Ishikawa (cell line): Measurements from ENCODE around the gene ELP4.

ENCODE experiments used
- CEBPB ChIP-seq: IDR thresholded peaks from 2 replicates; pipeline ENCODE4 v1.6.1; 2012
- CREB1 ChIP-seq: IDR thresholded peaks from 2 replicates; pipeline ENCODE4 v1.6.1; 2012; ENCODE audit warnings: low read depth
- EGR1 ChIP-seq: IDR thresholded peaks from 2 replicates; pipeline ENCODE4 v1.6.1; 2012
- EP300 ChIP-seq: IDR thresholded peaks from 2 replicates; pipeline ENCODE4 v1.6.1; 2012; ENCODE audit warnings: borderline replicate concordance
- FOXM1 ChIP-seq: IDR thresholded peaks from 2 replicates; pipeline ENCODE4 v1.6.1; 2012; ENCODE audit warnings: low read depth, borderline replicate concordance
- MAX ChIP-seq: IDR thresholded peaks from 2 replicates; pipeline ENCODE4 v1.6.1; 2012
- NFIC ChIP-seq: IDR thresholded peaks from 2 replicates; pipeline ENCODE4 v1.6.1; 2012
- RAD21 ChIP-seq: IDR thresholded peaks from 2 replicates; pipeline ENCODE4 v1.6.1; 2012; ENCODE audit warnings: low read depth
- REST ChIP-seq: IDR thresholded peaks from 2 replicates; pipeline ENCODE4 v1.6.1; 2012; ENCODE audit warnings: low read depth, mild to moderate bottlenecking
- TAF1 ChIP-seq: IDR thresholded peaks from 2 replicates; pipeline ENCODE4 v1.6.1; 2012; ENCODE audit warnings: low read depth, mild to moderate bottlenecking
- TCF12 ChIP-seq: IDR thresholded peaks from 2 replicates; pipeline ENCODE4 v1.6.1; 2012; ENCODE audit warnings: low read depth
- TEAD4 ChIP-seq: IDR thresholded peaks from 2 replicates; pipeline ENCODE4 v1.6.1; 2012
- USF1 ChIP-seq: IDR thresholded peaks from 2 replicates; pipeline ENCODE4 v1.6.1; 2012
- YY1 ChIP-seq: IDR thresholded peaks from 2 replicates; pipeline ENCODE4 v1.6.1; 2012; ENCODE audit warnings: low read depth
- ZBTB7A ChIP-seq: IDR thresholded peaks from 2 replicates; pipeline ENCODE4 v1.6.1; 2012; ENCODE audit warnings: low read depth

Gene ELP4

GRCh38 chr11:31796499-31797189 lies 287.1 kb downstream of the ELP4 start:
- TF ChIP-seq ZBTB7A, result no peak
- no peak for TF ChIP-seq NFIC
- TF ChIP-seq FOXM1, result no peak
- no peak for TF ChIP-seq YY1

- no peak for TF ChIP-seq REST
- TF ChIP-seq YY1, result no peak
- no peak for TF ChIP-seq MAX
- TF ChIP-seq USF1, result no peak
- no peak for TF ChIP-seq CEBPB
- no peak for TF ChIP-seq TCF12
- TF ChIP-seq TAF1, result no peak
- TF ChIP-seq CREB1, result no peak
- TF ChIP-seq FOXM1, result no peak
- TF ChIP-seq EGR1, result no peak
- no peak for TF ChIP-seq NFIC
- no peak for TF ChIP-seq ZBTB7A
- TF ChIP-seq TEAD4, result no peak
- TF ChIP-seq EP300, result no peak
- TF ChIP-seq RAD21, result no peak
Observed at GRCh38 chr11:31797190-31798056, 287.9 kb downstream of the ELP4 start.

DNA sequence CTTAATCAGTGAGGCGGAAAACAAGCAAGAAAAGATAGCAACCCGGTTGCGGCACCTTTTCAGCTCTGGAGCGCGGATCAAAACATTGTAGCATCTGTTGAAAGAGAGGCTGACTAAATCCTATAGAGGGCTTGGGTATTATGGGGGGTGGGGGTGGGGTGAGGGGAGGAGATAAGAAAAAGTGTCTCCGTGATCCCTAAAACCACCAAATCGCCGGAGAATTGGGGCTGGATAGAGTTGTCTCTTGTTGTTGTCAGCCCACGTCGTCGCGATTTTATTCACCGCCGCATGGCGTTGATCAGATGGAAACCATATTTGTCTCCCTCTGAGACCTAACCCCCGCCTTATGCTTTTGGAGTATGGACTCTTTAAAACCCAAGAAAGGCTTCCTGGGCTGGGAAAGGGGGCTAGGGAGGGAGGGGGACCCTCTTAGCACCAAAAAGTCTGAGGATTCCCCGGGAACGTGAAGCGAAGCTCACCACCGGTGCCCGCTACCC lies 288.5 kb downstream of the ELP4 start:
- TF ChIP-seq RAD21 (no peak), EP300 (no peak), REST (no peak), ZBTB7A (no peak), CEBPB (no peak), TAF1 (no peak), YY1 (no peak), TCF12 (no peak), MAX (no peak), FOXM1 (no peak), NFIC (no peak)

DNA sequence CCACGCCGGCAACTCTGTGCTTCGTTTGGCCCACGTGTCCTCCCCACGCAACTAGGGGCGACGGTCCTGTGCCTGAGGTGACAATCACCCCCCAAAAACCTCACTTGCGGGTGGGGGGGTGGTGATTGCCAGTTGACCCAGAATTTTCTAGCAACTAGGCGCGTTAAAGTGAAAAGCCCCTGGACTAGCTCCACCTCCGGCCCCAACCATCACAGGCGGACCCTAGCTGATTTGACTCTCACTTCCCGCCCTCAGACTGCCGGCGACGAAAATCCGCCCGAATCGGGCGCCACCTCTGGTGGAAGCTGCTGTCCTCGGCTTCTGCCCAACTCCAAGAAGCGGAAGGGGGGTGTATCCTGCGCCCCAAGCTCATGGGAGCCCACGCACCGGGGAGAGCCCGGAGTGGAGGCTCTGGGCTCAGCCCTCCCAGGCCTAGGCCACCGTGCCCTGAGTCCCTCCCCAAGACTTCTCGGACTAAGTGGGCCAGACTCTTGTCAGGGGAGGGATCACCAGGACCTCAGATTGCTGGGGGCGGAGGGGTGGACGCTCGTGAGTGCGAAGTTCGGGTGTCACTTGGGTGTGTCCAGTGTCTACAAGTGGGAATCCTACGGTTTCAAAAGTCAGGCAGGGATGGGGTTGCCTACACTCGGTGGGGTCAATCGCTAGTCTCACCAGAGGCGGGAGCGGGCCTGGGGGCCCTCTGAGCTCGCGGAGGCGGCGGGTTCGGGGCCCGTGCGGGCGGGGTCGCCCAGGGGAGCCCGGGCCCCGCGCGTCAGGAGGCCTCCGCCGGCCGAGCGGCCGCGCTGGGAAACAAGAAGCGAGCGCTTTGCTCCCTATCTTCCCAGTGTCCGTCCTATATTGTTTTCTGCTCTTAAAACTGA lies 289.2 kb downstream of the ELP4 start:
- TF ChIP-seq TEAD4, result no peak
- TF ChIP-seq CEBPB, result no peak
- TF ChIP-seq EP300, result no peak
- TF ChIP-seq ZBTB7A, result no peak

DNA sequence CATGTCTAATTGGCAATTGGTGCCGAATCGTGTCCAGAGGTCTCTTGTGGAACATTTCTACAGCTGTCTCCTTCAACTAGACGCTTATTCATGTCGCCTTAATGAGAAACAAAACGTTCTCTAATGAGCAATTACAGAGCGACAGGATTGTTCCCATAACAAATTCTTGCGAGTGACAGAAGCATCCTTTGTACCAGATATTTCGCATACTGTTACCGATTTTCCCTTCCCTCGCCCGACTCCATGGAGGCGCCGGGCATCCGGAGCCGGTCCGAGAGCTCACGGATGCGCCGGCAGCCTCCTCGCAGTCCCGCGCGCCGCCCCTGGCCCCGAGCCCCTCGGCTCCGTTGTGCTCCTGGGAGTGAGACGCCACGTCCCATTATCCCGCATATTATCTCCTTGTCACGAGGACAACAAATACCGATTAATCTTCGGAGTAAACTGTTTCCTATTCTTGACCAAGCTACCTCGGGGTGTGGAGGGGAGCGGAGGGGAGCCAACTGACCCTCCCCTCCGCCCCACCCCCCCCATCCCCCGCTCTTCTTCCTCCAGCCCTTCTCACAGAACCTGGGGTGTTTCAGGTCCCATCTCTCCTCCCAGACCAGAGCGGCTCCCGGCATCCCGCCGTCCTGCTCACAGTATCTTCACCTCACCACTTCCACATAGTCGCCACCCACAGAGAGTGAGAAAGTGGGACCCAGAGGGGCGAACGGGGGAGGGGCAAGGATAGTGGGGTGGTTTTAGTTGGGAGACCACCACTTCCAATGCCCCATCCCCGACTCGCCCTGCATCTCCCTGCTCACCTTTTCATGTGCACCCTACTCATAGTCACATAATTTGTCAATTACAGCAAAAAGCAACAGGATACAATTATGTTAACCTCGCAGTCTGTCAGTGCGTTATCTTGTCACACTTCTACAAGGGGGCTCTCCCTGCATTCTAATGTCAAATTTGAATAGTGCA lies 290.1 kb downstream of the ELP4 start:
- TF ChIP-seq USF1 (no peak), FOXM1 (no peak), NFIC (no peak), CEBPB (no peak), CREB1 (no peak), REST (no peak), MAX (no peak), RAD21 (no peak), TCF12 (no peak), YY1 (no peak), EP300 (no peak), ZBTB7A (no peak), TAF1 (no peak)
